Measurements from ENCODE around the gene ATXN1. TPM values are rescaled to one million over a fixed set of nuclear protein-coding genes. Genes with fewer than 3 reads are reported as not detected.
A peak's percentile ranks its signal among the peaks of the same experiment; 100 is the strongest.

The ATXN1 gene
- polyA plus RNA-seq, 1 of the 3 experiments (the other 2 are of a cell fraction) = 7.9 TPM

DNA sequence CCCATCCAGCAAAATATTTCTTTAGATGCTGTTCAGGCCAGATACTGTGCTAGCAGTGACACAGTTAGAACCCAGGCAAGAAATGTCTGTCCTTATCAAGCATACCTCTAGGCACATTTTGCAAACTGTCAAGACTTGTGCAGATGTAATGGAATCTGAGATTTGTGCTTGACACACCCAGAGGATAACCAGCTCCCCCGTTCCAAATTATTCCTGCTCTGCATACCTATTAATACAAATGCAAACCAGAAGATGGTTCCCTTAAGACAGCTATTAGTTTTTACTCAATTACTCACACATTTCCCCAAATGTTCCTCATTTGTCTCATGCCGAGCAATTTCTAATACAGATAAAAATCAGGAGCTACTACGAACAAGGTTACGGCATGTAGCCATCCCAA, 40.4 kb downstream of the ATXN1 start (continued):
- TF ChIP-seq, protein P1, sequence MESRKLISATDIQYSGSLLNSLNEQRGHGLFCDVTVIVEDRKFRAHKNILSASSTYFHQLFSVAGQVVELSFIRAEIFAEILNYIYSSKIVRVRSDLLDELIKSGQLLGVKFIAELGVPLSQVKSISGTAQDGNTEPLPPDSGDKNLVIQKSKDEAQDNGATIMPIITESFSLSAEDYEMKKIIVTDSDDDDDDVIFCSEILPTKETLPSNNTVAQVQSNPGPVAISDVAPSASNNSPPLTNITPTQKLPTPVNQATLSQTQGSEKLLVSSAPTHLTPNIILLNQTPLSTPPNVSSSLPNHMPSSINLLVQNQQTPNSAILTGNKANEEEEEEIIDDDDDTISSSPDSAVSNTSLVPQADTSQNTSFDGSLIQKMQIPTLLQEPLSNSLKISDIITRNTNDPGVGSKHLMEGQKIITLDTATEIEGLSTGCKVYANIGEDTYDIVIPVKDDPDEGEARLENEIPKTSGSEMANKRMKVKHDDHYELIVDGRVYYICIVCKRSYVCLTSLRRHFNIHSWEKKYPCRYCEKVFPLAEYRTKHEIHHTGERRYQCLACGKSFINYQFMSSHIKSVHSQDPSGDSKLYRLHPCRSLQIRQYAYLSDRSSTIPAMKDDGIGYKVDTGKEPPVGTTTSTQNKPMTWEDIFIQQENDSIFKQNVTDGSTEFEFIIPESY (IDR thresholded peaks at IDR 0.05; ENCODE audit: borderline replicate concordance, low read depth) = no peak
- TF ChIP-seq, protein P2, sequence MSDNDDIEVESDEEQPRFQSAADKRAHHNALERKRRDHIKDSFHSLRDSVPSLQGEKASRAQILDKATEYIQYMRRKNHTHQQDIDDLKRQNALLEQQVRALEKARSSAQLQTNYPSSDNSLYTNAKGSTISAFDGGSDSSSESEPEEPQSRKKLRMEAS (IDR thresholded peaks at IDR 0.05; ENCODE audit: low read depth) = no peak
- TF ChIP-seq, protein P3, sequence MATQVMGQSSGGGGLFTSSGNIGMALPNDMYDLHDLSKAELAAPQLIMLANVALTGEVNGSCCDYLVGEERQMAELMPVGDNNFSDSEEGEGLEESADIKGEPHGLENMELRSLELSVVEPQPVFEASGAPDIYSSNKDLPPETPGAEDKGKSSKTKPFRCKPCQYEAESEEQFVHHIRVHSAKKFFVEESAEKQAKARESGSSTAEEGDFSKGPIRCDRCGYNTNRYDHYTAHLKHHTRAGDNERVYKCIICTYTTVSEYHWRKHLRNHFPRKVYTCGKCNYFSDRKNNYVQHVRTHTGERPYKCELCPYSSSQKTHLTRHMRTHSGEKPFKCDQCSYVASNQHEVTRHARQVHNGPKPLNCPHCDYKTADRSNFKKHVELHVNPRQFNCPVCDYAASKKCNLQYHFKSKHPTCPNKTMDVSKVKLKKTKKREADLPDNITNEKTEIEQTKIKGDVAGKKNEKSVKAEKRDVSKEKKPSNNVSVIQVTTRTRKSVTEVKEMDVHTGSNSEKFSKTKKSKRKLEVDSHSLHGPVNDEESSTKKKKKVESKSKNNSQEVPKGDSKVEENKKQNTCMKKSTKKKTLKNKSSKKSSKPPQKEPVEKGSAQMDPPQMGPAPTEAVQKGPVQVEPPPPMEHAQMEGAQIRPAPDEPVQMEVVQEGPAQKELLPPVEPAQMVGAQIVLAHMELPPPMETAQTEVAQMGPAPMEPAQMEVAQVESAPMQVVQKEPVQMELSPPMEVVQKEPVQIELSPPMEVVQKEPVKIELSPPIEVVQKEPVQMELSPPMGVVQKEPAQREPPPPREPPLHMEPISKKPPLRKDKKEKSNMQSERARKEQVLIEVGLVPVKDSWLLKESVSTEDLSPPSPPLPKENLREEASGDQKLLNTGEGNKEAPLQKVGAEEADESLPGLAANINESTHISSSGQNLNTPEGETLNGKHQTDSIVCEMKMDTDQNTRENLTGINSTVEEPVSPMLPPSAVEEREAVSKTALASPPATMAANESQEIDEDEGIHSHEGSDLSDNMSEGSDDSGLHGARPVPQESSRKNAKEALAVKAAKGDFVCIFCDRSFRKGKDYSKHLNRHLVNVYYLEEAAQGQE (IDR thresholded peaks at IDR 0.05; ENCODE audit: low read depth, low read length) = no peak
- TF ChIP-seq TCF12 (IDR thresholded peaks at IDR 0.05) (no peak), MXI1 (IDR thresholded peaks at IDR 0.05; ENCODE audit: low read depth, low read length) (no peak), ELF1 (IDR thresholded peaks at IDR 0.05) (no peak), NFIC (IDR thresholded peaks at IDR 0.05; ENCODE audit: borderline replicate concordance) (no peak), RFX5 (IDR thresholded peaks at IDR 0.05; ENCODE audit: low read length) (no peak), MEF2A (IDR thresholded peaks at IDR 0.05; ENCODE audit: borderline replicate concordance, low read depth) (no peak), YY1 (IDR thresholded peaks at IDR 0.05; ENCODE audit: low read depth) (no peak), FOXM1 (IDR thresholded peaks at IDR 0.05; ENCODE audit: low read depth) (no peak)
- TF ChIP-seq, protein P4, sequence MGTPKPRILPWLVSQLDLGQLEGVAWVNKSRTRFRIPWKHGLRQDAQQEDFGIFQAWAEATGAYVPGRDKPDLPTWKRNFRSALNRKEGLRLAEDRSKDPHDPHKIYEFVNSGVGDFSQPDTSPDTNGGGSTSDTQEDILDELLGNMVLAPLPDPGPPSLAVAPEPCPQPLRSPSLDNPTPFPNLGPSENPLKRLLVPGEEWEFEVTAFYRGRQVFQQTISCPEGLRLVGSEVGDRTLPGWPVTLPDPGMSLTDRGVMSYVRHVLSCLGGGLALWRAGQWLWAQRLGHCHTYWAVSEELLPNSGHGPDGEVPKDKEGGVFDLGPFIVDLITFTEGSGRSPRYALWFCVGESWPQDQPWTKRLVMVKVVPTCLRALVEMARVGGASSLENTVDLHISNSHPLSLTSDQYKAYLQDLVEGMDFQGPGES (IDR thresholded peaks at IDR 0.05; ENCODE audit: low read depth, low read length) = no peak

- Histone ChIP-seq H3K4me3 (ENCODE audit: low read depth in 2 of 2, low read length in 1 of 2) (no peak overlapping the region), H3F3A (replicated peaks; ENCODE audit: insufficient read depth) (peaks cover 14% of the 10 kb centered on the region), H3K4me2 (no peak overlapping the region), H3K27me3 (ENCODE audit: insufficient read depth) (no peaks in the 10 kb centered on the region), H3K4me1 (ENCODE audit: control insufficient read depth in 1 of 2, insufficient read depth in 2 of 2, low read depth in 1 of 2, low read length in 1 of 2) (peaks cover 0 to 32% of the 10 kb centered on the region in 2 experiments; a peak in 1 of 4 replicates), H3K27ac (ENCODE audit: low read depth in 2 of 2, low read length in 1 of 2) (0 out of 4 replicates have a peak overlapping the region, but pooled peaks of 1 of the 2 experiments have one; percentile 10), H3K9me3 (no peaks in the 10 kb centered on the region), H3K36me3 (replicated peaks in 1 of 2; ENCODE audit: control insufficient read depth in 1 of 2, insufficient read depth in 2 of 2, low read length in 1 of 2) (peaks cover 0 to 4% of the 10 kb centered on the region in 2 experiments), H2AFZ (ENCODE audit: low read depth) (no peak overlapping the region), H3K9me2 (no peaks in the 10 kb centered on the region), H4K20me1 (ENCODE audit: insufficient read depth) (no peaks in the 10 kb centered on the region), H3K79me2 (ENCODE audit: insufficient read depth) (peaks cover 92% of the 10 kb centered on the region), H3K9ac (no peak overlapping the region)
- ChIA-PET CTCF (interaction anchor here (1.1 kb wide), 1 partner anchor 44 kb away, joined by 3 read pairs; no protein-coding TSS in a partner anchor), POLR2A (no interaction called here)
- DNase-seq = no peak
- 85% methylated on average over 8 of the region's 8 CpGs for WGBS (ENCODE audit: low lambda C conversion rate)
- TF ChIP-seq USF1 (IDR thresholded peaks at IDR 0.05; ENCODE audit: borderline replicate concordance, low read depth) (no peak), EZH2phosphoT487 (IDR thresholded peaks at IDR 0.05; ENCODE audit: borderline replicate concordance, low read depth) (no peak), TEAD4 (IDR thresholded peaks at IDR 0.05; ENCODE audit: borderline replicate concordance, insufficient read depth) (no peak), GABPA (IDR thresholded peaks at IDR 0.05; ENCODE audit: low read depth) (no peak), YY1 (IDR thresholded peaks at IDR 0.05; ENCODE audit: low read depth) (no peak), FOXJ3 (CRISPR knock-in tag; IDR thresholded peaks at IDR 0.05) (no peak)
Observed at GRCh38 chr6:16719488-16719887, 41.8 kb downstream of the ATXN1 start.

Measured in SK-N-SH (cell line).